Activated CD4-positive, CD25-positive, alpha-beta regulatory T cell treated with anti-CD3 and anti-CD28 coated beads, Interleukin-2, amount 50 U/mL, for 16 hours (primary cell): ENCODE data around the gene IP6K3.
A peak's percentile ranks its signal among the peaks of the same experiment; 100 is the strongest.

ENCODE experiments used
- DNase-seq: peaks from one replicate; pipeline ENCODE4 v3.0.0-alpha.2; 2020; ENCODE audit warnings: low read depth, low spot score

IP6K3 gene

GRCh38 chr6:33746651-33747100, at the start of gene IP6K3:
Gene IP6K3 (minus strand): TSS chr6:33746905. CDS start chr6:33735476, 11,429 bp downstream.
- no peak for DNase-seq

GRCh38 chr6:33794910-33795623, 48.4 kb upstream of the IP6K3 start:
- no peak for DNase-seq

GRCh38 chr6:33792981-33793380, 46.3 kb upstream of the IP6K3 start:
- DNase-seq, result no peak

GRCh38 chr6:33791620-33792019, 44.9 kb upstream of the IP6K3 start:
- no peak for DNase-seq

- DNase-seq, result no peak
Measured at GRCh38 chr6:33790910-33791309, 44.2 kb upstream of the IP6K3 start.

GRCh38 chr6:33790379-33790778, 43.7 kb upstream of the IP6K3 start:
- no peak for DNase-seq

GRCh38 chr6:33789550-33789895, 42.8 kb upstream of the IP6K3 start:
- DNase-seq, result no peak

- DNase-seq, result peak; percentile 85
Measured at GRCh38 chr6:33788694-33789549, 42.2 kb upstream of the IP6K3 start, which contains the start of gene LEMD2. Gene LEMD2 (minus strand): TSS chr6:33789130. CDS start chr6:33789116, 14 bp downstream.

- DNase-seq, result peak; percentile 25
Measured at GRCh38 chr6:33787954-33788693, 41.4 kb upstream of the IP6K3 start.

GRCh38 chr6:33787346-33787953, 40.7 kb upstream of the IP6K3 start:
- DNase-seq, result no peak

- DNase-seq, result no peak
Measured at GRCh38 chr6:33786736-33787135, 40.0 kb upstream of the IP6K3 start.

GRCh38 chr6:33785778-33786177, 39.1 kb upstream of the IP6K3 start:
- no peak for DNase-seq

- no peak for DNase-seq
Measured at GRCh38 chr6:33784787-33785186, 38.1 kb upstream of the IP6K3 start.

GRCh38 chr6:33783781-33784520, 37.2 kb upstream of the IP6K3 start:
- no peak for DNase-seq

- no peak for DNase-seq
Measured at GRCh38 chr6:33782561-33782960, 35.9 kb upstream of the IP6K3 start.

GRCh38 chr6:33781131-33781975, 34.6 kb upstream of the IP6K3 start:
- DNase-seq, result no peak

GRCh38 chr6:33779895-33780294, 33.2 kb upstream of the IP6K3 start:
- no peak for DNase-seq

GRCh38 chr6:33779290-33779689, 32.6 kb upstream of the IP6K3 start:
- no peak for DNase-seq

GRCh38 chr6:33778444-33779121, 31.9 kb upstream of the IP6K3 start:
- no peak for DNase-seq
